ENCODE measurements around the gene ZNF280A. TPM values are rescaled to one million over a fixed set of nuclear protein-coding genes. Genes with fewer than 3 reads are reported as not detected.

The ZNF280A gene
- total and polyA plus RNA-seq, 2 donors (not counting 3 experiments of a cell fraction or from before 2014, with no cell fraction given), result 0.15 TPM; not detected in 1

- no peak for DNase-seq (ENCODE audit: low read depth, low spot score)
- no peak overlapping the region for H3K9ac ChIP-seq (replicated peaks; ENCODE audit: extremely low read depth, insufficient read depth, low read length)
- intact Hi-C loops (cut with micrococcal nuclease), result no loop called here
- H2AFZ ChIP-seq (ENCODE audit: low read depth, low read length), result no peak overlapping the region
- dilution Hi-C loops (cut with MboI; ENCODE audit: extremely low pct_ligation_motif_present, low sequenced_read_pairs), result no loop called here
- TF ChIP-seq MYC (IDR thresholded peaks at IDR 0.05; ENCODE audit: low read depth, low read length) (no peak), GATA2 (IDR thresholded peaks at IDR 0.05; ENCODE audit: insufficient read depth, insufficient read length, low read depth, low read length) (no peak), POLR2AphosphoS5 (IDR thresholded peaks at IDR 0.05; ENCODE audit: insufficient read depth, low read depth, low read length) (no peak), POLR2A (IDR thresholded peaks at IDR 0.05; ENCODE audit: low read depth, low read length) (no peak), EZH2 (IDR thresholded peaks at IDR 0.05; ENCODE audit: borderline replicate concordance, low read depth, low read length, severe bottlenecking) (no peak), JUN (IDR thresholded peaks at IDR 0.05; ENCODE audit: borderline replicate concordance, insufficient read depth, insufficient read length, low read depth) (no peak), FOS (IDR thresholded peaks at IDR 0.05; ENCODE audit: borderline replicate concordance, insufficient read depth, low read length) (no peak), CTCF (IDR thresholded peaks at IDR 0.05; ENCODE audit: extremely low read depth in 1 of 2, insufficient read depth in 1 of 2, low read depth in 1 of 2, low read length in 2 of 2) (no peak)
- TF ChIP-seq, protein P1, sequence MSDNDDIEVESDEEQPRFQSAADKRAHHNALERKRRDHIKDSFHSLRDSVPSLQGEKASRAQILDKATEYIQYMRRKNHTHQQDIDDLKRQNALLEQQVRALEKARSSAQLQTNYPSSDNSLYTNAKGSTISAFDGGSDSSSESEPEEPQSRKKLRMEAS (IDR thresholded peaks at IDR 0.05; ENCODE audit: insufficient read depth, insufficient read length), result no peak
- POLR2A ChIA-PET, result no interaction called here
- no peak overlapping the region for H3K27ac ChIP-seq (ENCODE audit: insufficient read depth, low read depth, low read length)
- BruUV-seq (replicated peaks), result no TSS peak
- no peak overlapping the region for H3K4me2 ChIP-seq (ENCODE audit: insufficient read depth, low read length)
- H3K9me3 ChIP-seq (replicated peaks; ENCODE audit: control insufficient read depth, insufficient read depth, low read length), result no peaks in the 10 kb centered on the region
- H3K27me3 ChIP-seq (ENCODE audit: control insufficient read depth in 2 of 2, insufficient read depth in 2 of 2, low read length in 2 of 2), result peaks cover 0 to 2% of the 10 kb centered on the region in 2 experiments
- H3K4me1 ChIP-seq (ENCODE audit: control insufficient read depth, extremely low read depth, insufficient read depth, low read length), result peaks cover 4% of the 10 kb centered on the region
- H3K4me3 ChIP-seq (replicated peaks in 1 of 3; ENCODE audit: insufficient read depth in 1 of 3, low read depth in 1 of 3, low read length in 3 of 3), result no peak overlapping the region
- no peaks in the 10 kb centered on the region for H3K79me2 ChIP-seq (ENCODE audit: control insufficient read depth, insufficient read depth, low read length)
- CTCF ChIA-PET, result no interaction called here
- no peaks in the 10 kb centered on the region for H4K20me1 ChIP-seq (replicated peaks; ENCODE audit: control insufficient read depth, extremely low read depth, insufficient read depth, low read length)
- no peaks in the 10 kb centered on the region for H3K36me3 ChIP-seq (ENCODE audit: control insufficient read depth in 2 of 2, extremely low read depth in 1 of 2, insufficient read depth in 2 of 2, low read length in 2 of 2)
- no peak for FAIRE-seq
- H3K9me1 ChIP-seq (replicated peaks; ENCODE audit: control insufficient read depth, extremely low read depth, insufficient read depth, low read length), result no peaks in the 10 kb centered on the region
Measured at GRCh38 chr22:22506736-22507135, 13.3 kb downstream of the ZNF280A start.
